GM19351 (cell line): ENCODE measurements around the gene TXNDC17.
"Not testable (repeated sequence)": the region's sequence is repeated elsewhere in the genome, so short reads cannot be mapped to it uniquely, and the experiment has no call there.

Experiments used
- ATAC-seq: cut with Tn5 transposase; IDR thresholded peaks from one replicate; pipeline ENCODE4 v1.9.1; 2021; ENCODE audit warnings: mild to moderate bottlenecking, moderate library complexity; ENCODE audit not compliant: unreplicated experiment

Gene TXNDC17

GRCh38 chr17:6636616-6637457 lies 4.0 kb upstream of the TXNDC17 start:
- no peak for ATAC-seq

DNA sequence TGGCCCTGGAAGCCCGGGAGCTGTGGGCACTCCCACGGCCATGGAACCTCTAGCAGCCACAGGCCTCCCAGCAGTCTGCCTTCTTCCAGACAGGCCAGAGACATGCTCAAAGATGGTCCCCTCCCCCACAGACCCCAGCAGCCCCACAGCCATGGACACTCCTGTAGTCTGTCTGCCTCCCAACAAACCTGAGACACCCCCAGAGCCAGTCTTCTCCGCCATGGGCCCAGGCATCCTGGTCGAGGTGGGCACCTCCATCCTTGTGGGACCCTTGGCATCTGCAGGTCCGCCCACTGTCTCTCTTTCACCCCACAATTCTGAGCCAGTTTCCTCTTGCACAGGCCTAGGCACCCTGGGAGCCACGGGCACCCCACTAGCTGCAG lies 3.4 kb upstream of the TXNDC17 start:
- no peak for ATAC-seq

DNA sequence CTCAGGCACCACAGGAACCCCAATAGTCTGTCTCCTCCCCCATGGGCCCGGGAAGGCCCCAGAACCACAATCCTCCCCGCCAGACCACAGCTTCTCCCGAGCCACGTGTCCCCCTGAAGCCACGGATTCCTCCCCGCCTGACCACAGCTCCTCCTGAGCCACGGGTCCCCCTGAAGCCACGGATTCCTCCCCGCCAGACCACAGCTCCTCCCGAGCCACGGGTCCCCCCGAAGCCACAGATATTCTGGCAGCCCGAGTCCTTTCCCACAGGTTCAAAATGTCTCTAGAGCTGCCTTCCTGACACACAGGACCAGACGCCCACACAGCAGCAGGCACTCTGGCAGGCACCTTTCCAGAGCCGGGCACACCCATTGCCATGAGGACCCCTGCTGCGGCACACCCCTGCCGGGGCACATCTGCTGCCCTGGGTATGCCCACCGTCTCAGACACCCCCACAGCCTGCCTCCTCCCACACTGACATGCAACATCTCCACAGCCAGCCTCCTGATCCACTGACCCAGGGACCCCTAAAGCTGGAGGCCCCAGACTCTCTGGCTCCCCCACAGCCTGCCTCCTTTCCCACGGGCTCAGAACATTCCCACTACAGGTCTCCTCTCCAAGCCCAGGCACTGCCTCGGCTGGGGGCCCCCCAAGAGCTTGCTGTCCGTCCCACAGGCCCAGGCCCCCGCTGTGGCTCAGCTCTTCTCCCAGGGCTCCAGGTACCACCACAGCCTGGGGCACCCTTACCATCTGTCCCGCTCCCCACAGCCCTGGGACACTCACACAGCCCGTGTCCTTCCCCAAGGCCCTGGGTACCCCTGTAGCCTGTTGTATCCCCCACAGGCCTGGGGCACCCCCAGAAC lies 2.6 kb upstream of the TXNDC17 start:
- ATAC-seq = no peak

DNA sequence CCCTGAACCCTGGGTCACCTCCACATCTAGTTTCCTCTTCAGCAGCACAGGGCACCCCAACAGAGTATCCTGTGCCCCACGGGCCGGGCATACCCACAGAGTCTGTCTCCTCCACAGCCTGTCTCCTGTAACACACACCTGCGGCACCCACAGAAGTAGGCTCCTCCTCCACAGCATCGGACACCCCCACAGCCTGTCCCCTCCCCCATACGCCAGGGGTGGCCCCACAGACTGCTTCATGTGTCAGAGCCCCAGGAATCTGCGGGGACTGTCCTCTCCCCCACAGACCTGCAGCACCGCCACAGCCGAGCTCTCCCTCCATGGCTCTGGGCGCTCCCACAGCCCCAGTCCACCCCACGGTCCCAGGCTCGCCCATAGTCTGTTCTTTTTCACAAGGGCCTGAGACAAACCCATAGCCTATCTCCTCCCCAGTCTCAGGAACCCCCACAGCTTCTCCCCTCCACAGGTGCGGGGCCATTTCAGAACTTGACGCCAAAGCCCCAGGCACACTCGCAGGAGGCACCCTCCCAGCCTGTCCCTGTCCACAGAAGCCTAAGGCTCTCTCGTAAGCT lies 1.8 kb upstream of the TXNDC17 start:
- ATAC-seq = no peak

DNA sequence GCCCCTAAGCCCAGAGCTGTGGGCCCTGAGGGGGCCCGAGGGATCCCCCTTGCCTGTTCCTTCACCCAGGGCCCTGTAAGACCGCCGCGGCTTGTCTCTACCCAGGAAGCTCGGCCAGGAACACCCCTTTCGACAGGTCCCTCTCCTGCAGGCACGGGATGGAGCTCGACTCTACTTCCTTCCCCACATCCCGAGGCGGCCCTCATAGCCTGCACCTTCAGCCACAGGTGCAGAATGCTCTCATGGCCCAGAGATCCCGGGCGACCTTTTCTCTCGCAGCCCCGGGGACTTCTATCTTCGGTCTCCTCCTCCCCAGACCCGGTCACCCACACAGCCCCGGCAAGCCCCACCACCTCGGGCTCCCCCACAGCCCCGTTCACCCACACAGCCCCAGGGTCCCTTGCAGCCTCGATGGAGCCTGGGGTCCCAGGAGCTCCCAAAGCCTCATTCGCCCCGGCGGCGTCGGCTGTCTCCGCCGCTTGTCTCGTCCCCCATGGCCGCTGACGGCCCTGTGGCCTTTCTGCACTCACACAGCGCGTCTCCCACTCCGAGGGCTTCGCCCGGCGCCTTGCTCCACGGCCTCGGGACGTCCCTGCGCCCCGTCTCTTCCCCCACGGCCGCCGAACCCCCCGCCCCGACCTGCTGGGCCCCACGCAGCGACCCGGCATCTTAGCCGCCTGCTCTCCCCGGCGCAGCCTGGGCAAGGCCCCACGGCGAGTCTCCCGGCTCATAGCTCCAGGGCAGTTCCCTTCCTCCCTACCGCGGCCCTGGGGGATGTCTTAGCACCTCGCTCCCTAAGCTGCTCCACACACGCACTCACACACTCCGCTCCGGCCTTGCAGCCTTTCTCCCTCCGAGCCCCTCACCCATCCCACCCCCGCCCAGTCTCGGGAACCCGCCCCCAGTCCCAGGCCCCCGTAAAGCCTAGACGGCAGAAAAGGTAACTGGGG lies 999 bp upstream of the TXNDC17 start:
- peak; percentile 7 for ATAC-seq

- ATAC-seq = peak; percentile 17
Observed at GRCh38 chr17:6641247-6641863, 495 bp downstream of the TXNDC17 start.

DNA sequence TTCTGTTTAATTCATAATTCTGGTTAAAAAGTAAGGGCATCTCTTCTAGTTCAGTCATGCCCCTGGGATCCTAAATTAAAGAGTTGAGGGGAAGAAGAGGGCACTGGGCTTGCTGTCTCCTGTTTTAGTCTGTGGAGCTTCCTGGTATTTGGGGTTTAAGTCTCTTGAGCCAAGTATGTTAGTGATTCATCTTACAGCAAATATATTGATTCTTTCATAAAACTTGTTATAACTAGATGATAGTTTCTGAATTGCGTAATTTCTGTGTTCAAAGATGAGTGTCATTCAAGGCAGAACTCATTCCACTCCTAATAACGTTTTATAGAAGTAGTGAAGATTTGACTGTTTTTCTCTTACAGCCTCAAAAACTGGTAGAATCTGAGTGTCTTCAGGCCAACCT lies 1.7 kb downstream of the TXNDC17 start:
- ATAC-seq = no peak

DNA sequence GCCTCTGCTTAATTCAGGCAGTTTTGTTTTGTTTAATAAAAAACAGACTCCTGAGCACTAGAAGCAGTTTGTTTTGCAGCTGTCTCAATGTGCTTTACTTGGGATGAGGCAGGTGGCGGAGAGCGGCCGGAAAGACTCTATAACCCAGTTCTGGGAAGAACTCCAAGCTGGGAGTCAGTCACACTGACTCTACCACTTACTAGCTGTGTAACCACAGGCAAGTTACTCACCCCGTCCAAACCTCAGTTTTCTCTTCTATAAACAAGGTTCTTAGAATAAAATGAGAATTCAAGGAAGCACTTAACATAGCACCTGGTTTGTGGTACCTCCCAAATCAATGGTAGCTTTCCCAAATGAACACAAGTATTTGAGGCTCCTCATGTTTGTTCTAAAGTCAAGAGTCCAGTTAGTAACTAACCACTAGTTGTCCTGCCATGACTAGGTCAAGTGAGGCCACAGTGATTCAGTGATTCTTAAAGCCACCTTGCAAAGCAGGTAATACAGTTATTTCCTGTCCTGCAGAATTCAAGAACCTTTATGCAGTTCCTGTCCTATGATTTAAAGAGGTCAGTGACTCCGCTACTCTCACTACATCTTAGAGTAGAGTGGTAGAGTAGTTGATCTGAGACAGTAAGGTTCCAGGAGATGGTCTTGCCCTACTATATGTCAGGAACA lies 2.7 kb downstream of the TXNDC17 start:
- ATAC-seq = no peak

- no peak for ATAC-seq
Observed at GRCh38 chr17:6648181-6648580, 7.3 kb downstream of the TXNDC17 start.

DNA sequence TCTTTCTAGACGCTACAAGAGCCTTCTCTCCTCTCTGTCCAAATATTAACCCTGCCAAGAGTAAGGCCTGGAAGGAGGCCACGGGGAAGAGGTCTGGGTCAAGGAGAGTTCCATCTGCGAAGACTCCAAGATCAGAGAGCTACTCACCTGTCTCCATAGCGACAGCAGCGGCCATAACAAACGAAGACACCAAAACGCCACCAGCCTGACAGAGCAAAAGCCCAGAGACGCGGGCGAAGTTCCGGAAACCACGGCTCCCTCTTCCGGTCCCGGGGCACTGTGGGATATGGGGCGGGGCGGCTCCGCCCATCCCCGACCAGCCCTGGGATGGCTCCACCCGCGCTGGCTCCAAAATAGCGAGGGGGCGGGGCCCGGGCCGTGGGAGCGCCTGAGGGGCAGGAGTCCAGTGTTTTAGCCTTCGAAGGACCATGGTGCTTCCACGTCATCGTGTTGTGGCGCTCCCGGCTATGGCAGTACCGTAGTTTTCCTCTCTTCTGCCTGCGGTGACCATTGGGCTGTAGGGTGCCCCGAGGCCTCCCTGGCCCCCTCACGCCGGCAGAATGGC lies 10.6 kb downstream of the TXNDC17 start, which contains the start of the genes C17orf100 and MED31:
Gene C17orf100 (plus strand): TSS at position 409 of the 565 bp plus-strand sequence. CDS start 152 bp downstream, at position 561.
Gene MED31 (minus strand): TSS at position 252 of the 565 bp plus-strand sequence. CDS start 77 bp downstream, at position 175.
- ATAC-seq = peak; percentile 85

- peak; percentile 22 for ATAC-seq
Observed at GRCh38 chr17:6651919-6652452, 11.1 kb downstream of the TXNDC17 start.

- ATAC-seq = no peak
Observed at GRCh38 chr17:6654841-6655731, 14.2 kb downstream of the TXNDC17 start.

GRCh38 chr17:6655732-6656361 lies 15.0 kb downstream of the TXNDC17 start:
- ATAC-seq = not testable (repeated sequence)

- ATAC-seq = not testable (repeated sequence)
Observed at GRCh38 chr17:6656797-6657632, 16.2 kb downstream of the TXNDC17 start.

DNA sequence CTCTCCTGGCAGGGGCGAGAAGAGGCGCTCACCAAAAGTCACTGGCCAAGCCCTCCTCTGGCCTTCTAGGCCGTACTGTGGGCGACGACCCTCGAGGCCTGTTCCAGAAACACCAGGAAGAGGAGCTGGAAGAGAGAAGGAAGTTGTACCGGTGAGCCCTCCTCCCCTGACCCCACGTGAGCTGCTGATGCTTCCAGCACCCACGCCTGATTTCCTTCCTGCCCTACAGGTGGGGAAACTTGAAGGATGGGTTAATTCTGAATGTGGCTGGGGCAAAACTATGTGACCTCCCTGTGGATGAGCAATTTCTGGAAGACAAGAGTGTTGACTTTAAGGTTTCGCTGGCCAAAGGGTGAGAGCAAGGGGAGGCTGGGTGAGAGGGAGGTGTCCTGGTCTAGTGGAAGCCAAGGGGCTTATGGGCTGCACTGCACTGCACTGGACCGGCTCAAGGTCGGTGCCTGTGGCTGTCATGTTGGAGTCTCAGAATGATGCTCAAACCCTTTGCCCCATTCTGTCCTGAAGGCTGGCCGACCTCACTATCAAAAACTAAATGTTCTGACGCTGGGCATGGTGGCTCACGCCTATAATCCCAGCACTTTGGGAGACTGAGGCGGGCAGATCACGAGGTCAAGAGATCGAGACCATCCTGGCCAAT lies 16.9 kb downstream of the TXNDC17 start:
- ATAC-seq = no peak

GRCh38 chr17:6658411-6658810 lies 17.6 kb downstream of the TXNDC17 start:
- ATAC-seq = not testable (repeated sequence)
